Thoracic aorta (tissue), 2 donors: Measurements from ENCODE around the gene CIB2. TPM values are rescaled to one million over a fixed set of nuclear protein-coding genes. Genes with fewer than 3 reads are reported as not detected.
A peak's percentile ranks its signal among the peaks of the same experiment; 100 is the strongest.
"Not testable (repeated sequence)": the region's sequence is repeated elsewhere in the genome, so short reads cannot be mapped to it uniquely, and the experiment has no call there.

Source experiments
- ATAC-seq: fragments of 150-250 bp; one replicate; pipeline ENCODE4 v1.8.0; 2017; ENCODE audit warnings: low read depth; ENCODE audit not compliant: insufficient number of reproducible peaks, low FRiP score
- DNase-seq: peaks from one replicate; pipeline ENCODE4 v3.0.0-alpha.2; 2020; ENCODE audit warnings: low spot score
- H3K27ac ChIP-seq, 2 donors: fragments of 200-600 bp; sonication (generic); 1 replicate in 1 of 2; 2 replicates in 1 of 2; pipeline ENCODE4 v1.5.1; 2016; ENCODE audit warnings: mild to moderate bottlenecking in 2 of 2, moderate library complexity in 2 of 2
- H3K27me3 ChIP-seq: fragments of 200-600 bp; sonication (generic); replicated peaks from 2 replicates; pipeline ENCODE4 v1.6.0; 2016; ENCODE audit warnings: mild to moderate bottlenecking; ENCODE audit not compliant: insufficient read depth
- H3K36me3 ChIP-seq: fragments of 200-600 bp; sonication (generic); one replicate; pipeline ENCODE4 v1.5.1; 2016
- H3K4me1 ChIP-seq, 2 donors: fragments of 200-600 bp; sonication (generic); 1 replicate in 1 of 2; 2 replicates in 1 of 2; pipeline versions ENCODE4 v1.5.1 to v1.6.0; 2016; ENCODE audit warnings: low read depth in 2 of 2, mild to moderate bottlenecking in 1 of 2; ENCODE audit not compliant: control insufficient read depth in 1 of 2
- H3K4me3 ChIP-seq: fragments of 200-600 bp; sonication (generic); 2 replicates; pipeline ENCODE4 v1.5.1; 2016; ENCODE audit warnings: mild to moderate bottlenecking
- H3K9me3 ChIP-seq: fragments of 200-600 bp; sonication (generic); 2 replicates; pipeline ENCODE4 v1.5.1; 2016
- total RNA-seq, 2 donors: library from RNA; depleted of rRNA; stranded (reverse); fragments of >200 nt; gene quantifications; one replicate each; pipeline versions ENCODE4 v1.1.0 to v1.2.3, GENCODE V29; 2016
- TF ChIP-seq, protein P1 (sequence below): fragments of 200-600 bp; sonication (generic); IDR thresholded peaks from one replicate; pipeline ENCODE4 v1.5.1; 2019; ENCODE audit warnings: antibody characterized with exemption

The CIB2 gene
- total RNA-seq, 2 donors from 2014 or later = 1.2 to 7.9 TPM

DNA sequence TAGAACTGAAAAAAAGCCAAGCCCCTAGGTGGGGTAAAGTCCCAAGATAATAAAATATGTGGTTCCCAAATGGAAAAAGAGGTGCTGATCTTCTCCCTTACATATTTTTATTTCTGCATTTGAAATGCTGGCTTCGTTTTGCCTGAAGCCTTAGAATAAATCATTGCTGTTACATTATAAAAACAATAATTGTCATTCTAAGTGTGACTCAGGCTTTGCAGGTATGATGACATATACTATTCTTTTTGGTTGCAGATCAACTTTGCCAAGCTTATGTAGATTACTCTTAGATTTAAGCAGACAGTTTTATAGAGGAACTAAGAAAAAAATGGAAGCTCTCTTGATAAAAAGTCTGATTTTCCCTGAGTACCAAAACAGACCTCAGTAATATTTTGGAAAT is 25.4 kb upstream of the CIB2 start:
- DNase-seq (no peak), ATAC-seq (no peak)
- Histone ChIP-seq H3K27me3 (no peaks in the 10 kb centered on the region), H3K4me3 (no peak overlapping the region), H3K9me3 (no peaks in the 10 kb centered on the region), H3K4me1 (peaks cover 22 to 39% of the 10 kb centered on the region in 2 donors), H3K27ac (peak overlapping the region; percentile 75 to 76), H3K36me3 (peaks cover 26% of the 10 kb centered on the region)
- TF ChIP-seq, protein P1, sequence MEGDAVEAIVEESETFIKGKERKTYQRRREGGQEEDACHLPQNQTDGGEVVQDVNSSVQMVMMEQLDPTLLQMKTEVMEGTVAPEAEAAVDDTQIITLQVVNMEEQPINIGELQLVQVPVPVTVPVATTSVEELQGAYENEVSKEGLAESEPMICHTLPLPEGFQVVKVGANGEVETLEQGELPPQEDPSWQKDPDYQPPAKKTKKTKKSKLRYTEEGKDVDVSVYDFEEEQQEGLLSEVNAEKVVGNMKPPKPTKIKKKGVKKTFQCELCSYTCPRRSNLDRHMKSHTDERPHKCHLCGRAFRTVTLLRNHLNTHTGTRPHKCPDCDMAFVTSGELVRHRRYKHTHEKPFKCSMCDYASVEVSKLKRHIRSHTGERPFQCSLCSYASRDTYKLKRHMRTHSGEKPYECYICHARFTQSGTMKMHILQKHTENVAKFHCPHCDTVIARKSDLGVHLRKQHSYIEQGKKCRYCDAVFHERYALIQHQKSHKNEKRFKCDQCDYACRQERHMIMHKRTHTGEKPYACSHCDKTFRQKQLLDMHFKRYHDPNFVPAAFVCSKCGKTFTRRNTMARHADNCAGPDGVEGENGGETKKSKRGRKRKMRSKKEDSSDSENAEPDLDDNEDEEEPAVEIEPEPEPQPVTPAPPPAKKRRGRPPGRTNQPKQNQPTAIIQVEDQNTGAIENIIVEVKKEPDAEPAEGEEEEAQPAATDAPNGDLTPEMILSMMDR = no peak

DNA sequence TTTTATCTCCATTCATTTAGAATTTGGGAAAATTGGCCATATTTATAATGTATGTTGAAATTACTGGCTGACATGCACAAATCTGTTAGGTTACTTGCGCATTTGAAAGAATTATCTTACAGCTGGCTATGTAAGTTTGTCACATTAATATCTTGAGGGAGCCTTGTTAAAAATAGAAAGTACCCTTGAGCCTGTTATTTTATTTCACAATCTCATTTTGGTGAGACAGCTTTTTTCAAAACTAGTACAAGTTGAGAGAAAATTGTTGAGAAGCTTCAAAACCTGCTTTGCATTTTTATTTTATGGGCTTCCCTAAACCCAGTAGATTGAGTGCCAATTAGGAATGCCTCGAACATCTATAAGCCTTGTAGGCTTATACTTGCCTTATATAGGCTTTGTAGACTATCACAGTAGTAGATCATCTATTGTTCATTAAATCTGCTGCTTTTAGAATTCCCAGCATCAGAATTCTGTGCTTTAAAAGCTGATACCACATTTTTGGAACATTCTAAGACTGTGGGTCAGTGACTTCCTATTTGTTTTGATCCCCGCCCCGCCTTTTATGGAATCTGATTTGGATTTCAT is 24.2 kb upstream of the CIB2 start:
- DNase-seq (no peak), ATAC-seq (peak; percentile 70)
- Histone ChIP-seq H3K27ac (peak overlapping the region; percentile 75 to 76), H3K9me3 (no peaks in the 10 kb centered on the region), H3K27me3 (no peaks in the 10 kb centered on the region), H3K4me1 (peaks cover 24 to 49% of the 10 kb centered on the region in 2 donors), H3K4me3 (peak overlapping the region; percentile 45), H3K36me3 (peaks cover 14% of the 10 kb centered on the region)
- TF ChIP-seq, protein P1 = no peak

DNA sequence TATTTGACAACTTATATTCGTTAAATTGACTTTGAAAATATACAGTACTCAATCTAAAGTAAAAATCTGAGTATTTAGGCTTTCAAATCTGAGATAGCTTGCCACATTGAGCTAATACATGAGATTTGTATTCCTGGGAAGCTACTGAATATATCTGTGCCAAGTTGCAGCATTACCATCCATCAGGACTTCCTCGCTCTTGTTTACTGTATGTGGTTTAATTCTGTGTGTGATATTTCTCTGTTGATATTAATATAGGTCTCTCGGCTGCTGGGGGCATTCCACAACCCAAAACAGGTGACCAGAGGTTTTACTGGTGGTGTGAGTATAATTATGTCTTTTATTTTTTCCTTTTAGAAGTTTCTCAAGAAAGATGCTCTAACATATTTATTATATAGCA is 23.7 kb upstream of the CIB2 start:
- no peaks in the 10 kb centered on the region for H3K9me3 ChIP-seq
- ATAC-seq (no peak), DNase-seq (no peak)
- peak overlapping the region in 1 of 2 donors; percentile 75 for H3K27ac ChIP-seq
- no peaks in the 10 kb centered on the region for H3K27me3 ChIP-seq
- H3K4me1 ChIP-seq = peaks cover 28 to 54% of the 10 kb centered on the region in 2 donors
- H3K4me3 ChIP-seq = peak overlapping the region; percentile 45
- TF ChIP-seq, protein P1 = no peak
- peaks cover 12% of the 10 kb centered on the region for H3K36me3 ChIP-seq

DNA sequence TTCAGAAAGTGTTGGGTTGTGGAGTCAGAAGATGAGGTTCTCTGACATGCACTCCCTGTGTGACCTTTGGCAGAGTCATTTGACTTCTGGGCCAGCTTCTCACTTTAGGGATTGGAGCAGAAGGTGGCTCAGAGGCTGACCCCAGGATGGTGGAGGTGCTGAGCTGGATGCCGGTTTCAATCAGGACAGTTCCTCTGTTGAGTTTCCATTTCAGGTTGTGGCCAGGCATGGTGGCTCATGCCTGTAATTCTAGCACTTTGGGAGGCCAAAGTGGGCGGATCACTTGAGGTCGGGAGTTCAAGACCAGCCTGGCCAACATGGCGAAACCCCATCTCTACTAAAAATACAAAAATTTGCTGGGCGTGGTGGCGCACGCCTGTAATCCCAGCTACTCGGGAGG is 19.8 kb upstream of the CIB2 start:
- ATAC-seq, H3K36me3 ChIP-seq, H3K27ac ChIP-seq, DNase-seq, H3K4me3 ChIP-seq, H3K9me3 ChIP-seq, H3K27me3 ChIP-seq: not testable (repeated sequence)
- peaks cover 19 to 45% of the 10 kb centered on the region in 2 donors for H3K4me1 ChIP-seq

DNA sequence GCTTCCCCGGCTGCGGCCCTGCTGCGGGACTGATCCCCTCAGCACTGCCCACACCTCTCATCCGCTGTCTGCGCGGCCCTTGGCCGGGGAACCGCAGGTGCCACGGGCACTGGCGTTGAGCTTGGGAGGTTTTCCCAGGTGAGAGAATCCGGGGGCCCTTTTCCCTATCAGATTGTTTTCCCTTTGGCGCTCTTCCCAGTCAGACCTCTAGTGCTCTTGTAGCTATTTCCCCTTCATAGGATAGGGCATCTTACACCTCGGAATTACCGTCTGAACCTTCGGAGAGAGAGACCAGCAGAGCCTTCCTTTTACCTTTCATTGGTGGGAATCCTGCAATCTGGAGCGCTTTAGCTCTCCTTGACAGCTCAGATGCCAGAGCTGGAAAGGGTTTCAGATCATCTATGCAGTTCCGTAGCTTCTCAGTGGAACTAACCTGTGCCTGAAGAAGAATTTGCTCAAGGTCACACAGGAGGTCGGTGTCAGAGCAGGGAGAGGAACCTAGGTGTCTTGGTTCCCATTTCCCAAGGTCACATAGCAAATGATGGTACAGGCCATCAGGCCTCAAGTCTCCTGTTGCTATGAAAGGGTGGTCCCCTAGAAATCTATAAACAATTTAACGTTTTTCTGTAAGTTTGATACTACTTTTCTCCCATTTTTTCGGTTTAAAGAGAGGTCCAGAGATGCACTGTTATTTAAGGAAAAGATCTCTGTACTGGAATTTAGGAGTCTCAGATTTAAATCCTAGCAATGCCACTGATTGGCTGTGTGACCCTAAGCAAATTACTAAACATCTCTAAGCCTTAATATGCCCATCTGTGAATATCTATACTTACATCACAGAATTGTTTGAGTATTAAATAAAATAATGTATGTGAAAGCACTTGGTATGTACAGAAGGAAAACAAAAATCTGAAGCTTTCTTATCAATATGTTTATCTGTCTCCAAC is 18.8 kb upstream of the CIB2 start:
- TF ChIP-seq, protein P1 = no peak
- no peak for DNase-seq
- Histone ChIP-seq H3K9me3 (no peaks in the 10 kb centered on the region), H3K36me3 (no peaks in the 10 kb centered on the region), H3K27me3 (no peaks in the 10 kb centered on the region), H3K27ac (peak overlapping the region; percentile 59 to 66), H3K4me3 (peak overlapping the region; percentile 86), H3K4me1 (peaks cover 13 to 35% of the 10 kb centered on the region in 2 donors)
- no peak for ATAC-seq
